Neural crest cell (in vitro differentiated cells): ENCODE results near the gene CSAD. TPM values are rescaled to one million over a fixed set of nuclear protein-coding genes. Genes with fewer than 3 reads are reported as not detected.
"Not testable (repeated sequence)": the region's sequence is repeated elsewhere in the genome, so short reads cannot be mapped to it uniquely, and the experiment has no call there.

ENCODE experiments used
- DNase-seq: peaks from one replicate; pipeline ENCODE4 v3.0.0; 2021; ENCODE audit warnings: low read depth, mixed read lengths, low spot score
- H3K27ac Mint-ChIP-seq: one replicate; pipeline ENCODE4 v1.8.0; 2021; ENCODE audit warnings: mild to moderate bottlenecking, mixed read lengths; ENCODE audit not compliant: unreplicated experiment
- H3K27me3 Mint-ChIP-seq: 2 replicates; pipeline ENCODE4 v1.8.0; 2021; ENCODE audit warnings: low read depth, mild to moderate bottlenecking, mixed read lengths
- H3K36me3 Mint-ChIP-seq: 2 replicates; pipeline ENCODE4 v1.8.0; 2021; ENCODE audit warnings: low read depth, mild to moderate bottlenecking, mixed read lengths
- H3K4me1 Mint-ChIP-seq: 2 replicates; pipeline ENCODE4 v1.8.0; 2021; ENCODE audit warnings: mixed read lengths
- H3K4me3 Mint-ChIP-seq: one replicate; pipeline ENCODE4 v1.8.0; 2021; ENCODE audit warnings: mild to moderate bottlenecking, mixed read lengths
- H3K9me3 Mint-ChIP-seq: 2 replicates; pipeline ENCODE4 v1.8.0; 2021; ENCODE audit warnings: mixed read lengths
- CTCF ChIP-seq: fragments of 200-600 bp; sonication (generic); conservative IDR thresholded peaks from 2 replicates; pipeline ENCODE4 v1.5.0; 2021; ENCODE audit warnings: antibody characterized with exemption, mild to moderate bottlenecking
- total RNA-seq: library from RNA; stranded (reverse); gene quantifications from 2 replicates; pipeline ENCODE4 v1.2.1, GENCODE V29; 2021

The CSAD gene
- total RNA-seq, 1 donor from 2014 or later = 22.1 TPM

DNA sequence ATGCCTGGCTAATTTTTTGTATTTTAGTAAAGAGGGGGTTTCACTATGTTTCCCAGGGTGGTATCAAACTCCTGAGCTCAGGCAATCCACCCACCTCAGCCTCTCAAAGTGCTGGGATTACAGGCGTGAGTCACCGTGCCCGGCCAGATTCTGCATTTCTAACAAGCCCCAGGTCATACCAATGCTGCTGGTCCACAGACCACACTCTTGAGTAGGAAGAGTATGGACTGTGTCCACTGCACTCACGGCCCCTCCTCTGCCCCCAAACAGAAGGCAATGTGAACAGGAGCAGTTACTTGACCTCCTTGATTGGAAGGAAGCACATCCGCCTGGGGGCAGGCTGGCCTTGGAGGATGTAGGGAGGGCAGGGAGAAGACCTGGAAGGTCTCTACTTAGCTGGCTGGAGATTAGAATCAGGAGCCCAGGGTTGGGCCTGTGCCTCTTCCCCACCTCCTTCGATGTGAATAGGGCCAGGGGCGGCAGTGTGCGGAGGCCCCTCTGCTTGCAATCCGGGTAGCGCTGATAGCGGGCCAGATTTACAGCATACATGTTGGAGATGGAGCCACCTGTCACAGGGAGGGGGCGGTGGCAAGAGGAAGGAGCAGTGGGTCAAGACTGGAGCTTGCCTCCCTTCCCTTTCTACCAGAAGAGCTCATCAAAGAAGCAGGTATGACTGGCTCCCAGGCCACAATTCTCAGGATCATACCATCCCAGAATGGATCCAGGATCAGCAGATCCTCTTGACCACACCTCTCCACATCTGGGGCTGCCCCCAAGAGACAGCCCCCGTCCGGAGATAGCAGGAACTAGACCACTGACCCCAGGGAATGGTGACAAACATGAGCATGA, 9.6 kb downstream of the CSAD start:
- no peaks in the 10 kb centered on the region for H3K27me3 Mint-ChIP-seq
- H3K36me3 Mint-ChIP-seq = no peaks in the 10 kb centered on the region
- H3K27ac Mint-ChIP-seq = peak overlapping the region; percentile 59
- no peak for DNase-seq
- H3K9me3 Mint-ChIP-seq = no peaks in the 10 kb centered on the region
- no peak overlapping the region for H3K4me3 Mint-ChIP-seq
- no peak for TF ChIP-seq CTCF
- H3K4me1 Mint-ChIP-seq = peaks cover 12% of the 10 kb centered on the region

DNA sequence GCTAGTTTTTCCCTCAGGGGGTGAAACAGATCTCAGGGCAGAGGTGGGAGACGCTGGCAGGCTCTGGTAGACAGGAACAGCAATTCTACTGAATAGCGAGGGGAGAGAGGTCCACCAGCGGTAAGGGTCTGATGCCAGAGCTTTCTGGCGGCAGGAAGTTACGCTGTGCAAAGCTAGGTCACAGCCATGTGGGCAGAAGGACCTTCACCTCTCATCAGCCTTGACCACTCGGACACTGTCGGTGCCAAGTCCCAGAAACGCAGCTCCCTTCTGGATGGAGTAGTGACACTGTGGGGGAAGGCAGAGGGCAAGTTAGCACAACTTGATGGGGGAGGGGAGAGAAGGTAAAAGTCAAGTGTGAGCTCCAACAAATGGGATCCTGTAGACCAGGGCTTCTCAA, 10.5 kb downstream of the CSAD start:
- H3K4me3 Mint-ChIP-seq = no peak overlapping the region
- no peak for TF ChIP-seq CTCF
- no peak overlapping the region for H3K27ac Mint-ChIP-seq
- peaks cover 6% of the 10 kb centered on the region for H3K4me1 Mint-ChIP-seq
- H3K9me3 Mint-ChIP-seq = no peaks in the 10 kb centered on the region
- no peaks in the 10 kb centered on the region for H3K36me3 Mint-ChIP-seq
- H3K27me3 Mint-ChIP-seq = no peaks in the 10 kb centered on the region
- DNase-seq = no peak

- no peaks in the 10 kb centered on the region for H3K36me3 Mint-ChIP-seq
- H3K27ac Mint-ChIP-seq = no peak overlapping the region
- no peak overlapping the region for H3K4me3 Mint-ChIP-seq
- TF ChIP-seq CTCF = no peak
- no peak for DNase-seq
- H3K9me3 Mint-ChIP-seq = no peaks in the 10 kb centered on the region
- H3K27me3 Mint-ChIP-seq = no peaks in the 10 kb centered on the region
- H3K4me1 Mint-ChIP-seq = no peaks in the 10 kb centered on the region
Measured at GRCh38 chr12:53169644-53170043, 11.1 kb downstream of the CSAD start.

- no peak for DNase-seq
- Mint-ChIP-seq H3K4me1 (no peaks in the 10 kb centered on the region), H3K9me3 (no peaks in the 10 kb centered on the region), H3K27me3 (no peaks in the 10 kb centered on the region), H3K4me3 (no peak overlapping the region), H3K36me3 (no peaks in the 10 kb centered on the region), H3K27ac (no peak overlapping the region)
- no peak for TF ChIP-seq CTCF
Measured at GRCh38 chr12:53166837-53167236, 13.9 kb downstream of the CSAD start.

GRCh38 chr12:53163008-53163407, 17.7 kb downstream of the CSAD start:
- not testable (repeated sequence) for H3K9me3 Mint-ChIP-seq, H3K27me3 Mint-ChIP-seq, H3K4me1 Mint-ChIP-seq, DNase-seq, H3K4me3 Mint-ChIP-seq, H3K36me3 Mint-ChIP-seq, H3K27ac Mint-ChIP-seq

GRCh38 chr12:53161119-53161911, 19.4 kb downstream of the CSAD start:
- H3K9me3 Mint-ChIP-seq = no peaks in the 10 kb centered on the region
- no peak for TF ChIP-seq CTCF
- no peak overlapping the region for H3K27ac Mint-ChIP-seq
- peaks cover 6% of the 10 kb centered on the region for H3K4me1 Mint-ChIP-seq
- H3K4me3 Mint-ChIP-seq = no peak overlapping the region
- DNase-seq = no peak
- H3K27me3 Mint-ChIP-seq = no peaks in the 10 kb centered on the region
- H3K36me3 Mint-ChIP-seq = no peaks in the 10 kb centered on the region
